CD4-positive, alpha-beta T cell treated with Interleukin-17A for 4 hours (primary cell): ENCODE results near the gene RBMS2.

Experiments
- DNase-seq: peaks from one replicate; pipeline ENCODE4 v3.0.0-alpha.2; 2020; ENCODE audit warnings: mixed read lengths

RBMS2 gene

GRCh38 chr12:56632701-56633467, 111.3 kb downstream of the RBMS2 start:
- DNase-seq = no peak

GRCh38 chr12:56633468-56634241, 112.0 kb downstream of the RBMS2 start:
- no peak for DNase-seq

GRCh38 chr12:56634242-56634836, 112.7 kb downstream of the RBMS2 start:
- DNase-seq = peak; percentile 35

GRCh38 chr12:56634837-56635791, 113.5 kb downstream of the RBMS2 start:
- DNase-seq = peak; percentile 73

- peak; percentile 90 for DNase-seq
These were observed 114.4 kb downstream of the RBMS2 start for GRCh38 chr12:56635806-56636674.

GRCh38 chr12:56636675-56637540, 115.3 kb downstream of the RBMS2 start:
- DNase-seq = peak; percentile 93

- DNase-seq = no peak
These were observed 116.0 kb downstream of the RBMS2 start for GRCh38 chr12:56637621-56638020.

- DNase-seq = no peak
These were observed 119.6 kb downstream of the RBMS2 start for GRCh38 chr12:56641219-56641618.

- DNase-seq = no peak
These were observed 123.0 kb downstream of the RBMS2 start for GRCh38 chr12:56644654-56645053.

GRCh38 chr12:56645201-56645716, 123.6 kb downstream of the RBMS2 start:
- peak; percentile 19 for DNase-seq
